Neural cell (in vitro differentiated cells): ENCODE results near the gene PGRMC2. TPM values are rescaled to one million over a fixed set of nuclear protein-coding genes. Genes with fewer than 3 reads are reported as not detected.

Source experiments
- H2AFZ ChIP-seq: fragments of 200-600, 300-800 bp; sonication (generic), shearing (Covaris generic); 2 replicates; pipeline ENCODE4 v1.6.0; 2014; ENCODE audit warnings: low read depth, mild to moderate bottlenecking, antibody characterized with exemption, low read length, moderate library complexity
- H3F3A ChIP-seq: fragments of 200-600 bp; shearing (Covaris generic); 2 replicates; pipeline ENCODE4 v1.6.1; 2016; ENCODE audit warnings: mild to moderate bottlenecking, moderate library complexity, mixed read lengths, antibody characterized with exemption, low read length; ENCODE audit not compliant: insufficient read depth, poor library complexity, severe bottlenecking
- H3K27ac ChIP-seq: fragments of 200-600, 300-800 bp; sonication (generic), shearing (Covaris generic); 2 replicates; pipeline ENCODE4 v1.5.1; 2014; ENCODE audit warnings: mild to moderate bottlenecking, low read length, moderate library complexity
- H3K27me3 ChIP-seq: fragments of 300-800, 200-600 bp; sonication (generic), shearing (Covaris generic); 2 replicates; pipeline ENCODE4 v1.6.0; 2014; ENCODE audit warnings: mild to moderate bottlenecking, low read depth, low read length, moderate library complexity; ENCODE audit not compliant: insufficient read depth
- H3K36me3 ChIP-seq: fragments of 300-800, 200-600 bp; sonication (generic), shearing (Covaris generic); 2 replicates; pipeline ENCODE4 v1.5.1; 2014; ENCODE audit warnings: mild to moderate bottlenecking, antibody characterized with exemption, low read length, moderate library complexity; ENCODE audit not compliant: insufficient read depth
- H3K4me2 ChIP-seq: fragments of 300-800, 200-600 bp; sonication (generic), shearing (Covaris generic); 2 replicates; pipeline ENCODE4 v1.6.0; 2014; ENCODE audit warnings: mild to moderate bottlenecking, low read length
- H3K4me3 ChIP-seq: fragments of 300-800, 200-600 bp; sonication (generic), shearing (Covaris generic); 2 replicates; pipeline ENCODE4 v1.5.1; 2014; ENCODE audit warnings: mild to moderate bottlenecking, low read length, moderate library complexity
- H3K79me2 ChIP-seq: fragments of 200-600 bp; shearing (Covaris generic); replicated peaks from 2 replicates; pipeline ENCODE4 v1.6.0; 2014; ENCODE audit warnings: mild to moderate bottlenecking, low read length, moderate library complexity; ENCODE audit not compliant: insufficient read depth
- H3K9ac ChIP-seq: fragments of 300-800, 200-600 bp; sonication (generic), shearing (Covaris generic); 2 replicates; pipeline ENCODE4 v1.6.1; 2016; ENCODE audit warnings: mild to moderate bottlenecking, low read length, mixed read lengths
- H3K9me2 ChIP-seq: fragments of 200-600 bp; shearing (Covaris generic); 2 replicates; pipeline ENCODE4 v1.6.1; 2016; ENCODE audit warnings: mild to moderate bottlenecking, low read length, mixed read lengths; ENCODE audit not compliant: insufficient read depth
- H3K9me3 ChIP-seq: fragments of 200-600, 300-800 bp; sonication (generic), shearing (Covaris generic); 2 replicates; pipeline ENCODE4 v1.6.1; 2016; ENCODE audit warnings: mild to moderate bottlenecking, mixed run types, low read length, moderate library complexity, mixed read lengths
- H4K20me1 ChIP-seq: fragments of 200-600 bp; shearing (Covaris generic); 2 replicates; pipeline ENCODE4 v1.6.1; 2016; ENCODE audit warnings: mild to moderate bottlenecking, mixed run types; ENCODE audit not compliant: insufficient read depth
- CTCF ChIP-seq: fragments of 450-650 bp; IDR thresholded peaks from 2 replicates; pipeline ENCODE4 v1.5.1; 2014; ENCODE audit warnings: antibody characterized with exemption, mild to moderate bottlenecking, moderate library complexity; ENCODE audit not compliant: poor library complexity, severe bottlenecking
- EP300 ChIP-seq: fragments of 450-650 bp; conservative IDR thresholded peaks from 2 replicates; pipeline ENCODE4 v1.6.1; 2014; ENCODE audit warnings: antibody characterized with exemption, mild to moderate bottlenecking, moderate library complexity; ENCODE audit not compliant: poor library complexity, severe bottlenecking
- EZH2 ChIP-seq: fragments of 200-600, 300-800 bp; shearing (Covaris generic), sonication (generic); IDR thresholded peaks from 2 replicates; pipeline ENCODE4 v1.6.1; 2014; ENCODE audit warnings: antibody characterized with exemption, low read length, borderline replicate concordance, mild to moderate bottlenecking; ENCODE audit not compliant: insufficient read depth, poor library complexity, severe bottlenecking
- MXI1 ChIP-seq: fragments of 450-650 bp; conservative IDR thresholded peaks from 2 replicates; pipeline ENCODE4 v1.6.1; 2014; ENCODE audit warnings: antibody characterized with exemption, mild to moderate bottlenecking; ENCODE audit not compliant: poor library complexity, severe bottlenecking
- POLR2AphosphoS5 ChIP-seq: IDR thresholded peaks from 2 replicates; pipeline ENCODE4 v1.6.1; 2012
- RAD21 ChIP-seq: fragments of 450-650 bp; conservative IDR thresholded peaks from 2 replicates; pipeline ENCODE4 v1.6.1; 2014; ENCODE audit warnings: antibody characterized with exemption, mild to moderate bottlenecking, moderate library complexity
- REST ChIP-seq: IDR thresholded peaks from 2 replicates; pipeline ENCODE4 v1.6.1; 2012; ENCODE audit warnings: borderline replicate concordance
- SMC3 ChIP-seq: fragments of 450-650 bp; conservative IDR thresholded peaks from 2 replicates; pipeline ENCODE4 v1.6.1; 2014; ENCODE audit warnings: antibody characterized with exemption, mild to moderate bottlenecking, moderate library complexity; ENCODE audit not compliant: poor library complexity
- TAF1 ChIP-seq: IDR thresholded peaks from 2 replicates; pipeline ENCODE4 v1.6.1; 2012; ENCODE audit warnings: low read depth
- polyA plus RNA-seq: library from polyadenylated mRNA; depleted of rRNA; stranded (reverse); fragments of >200 nt; gene quantifications from 2 replicates; pipeline ENCODE4 v1.2.3, GENCODE V29; 2014

The PGRMC2 gene
- polyA plus RNA-seq, 1 donor from 2014 or later: 16.5 TPM

- Histone ChIP-seq H3K4me2 (no peak overlapping the region), H3K27me3 (no peaks in the 10 kb centered on the region), H3K4me3 (no peak overlapping the region), H4K20me1 (no peaks in the 10 kb centered on the region), H2AFZ (no peak overlapping the region), H3K79me2 (no peaks in the 10 kb centered on the region), H3K36me3 (no peaks in the 10 kb centered on the region), H3K9me2 (no peaks in the 10 kb centered on the region), H3K27ac (no peak overlapping the region), H3F3A (no peaks in the 10 kb centered on the region), H3K9ac (no peak overlapping the region), H3K9me3 (no peaks in the 10 kb centered on the region)
- TF ChIP-seq TAF1 (no peak), EZH2 (no peak), SMC3 (no peak), MXI1 (no peak), REST (no peak), POLR2AphosphoS5 (no peak), EP300 (no peak), RAD21 (no peak), CTCF (no peak)
These were observed 46.6 kb upstream of the PGRMC2 start for GRCh38 chr4:128334256-128334655.

GRCh38 chr4:128333309-128334018 lies 45.9 kb upstream of the PGRMC2 start:
- no peak overlapping the region for H3K9ac ChIP-seq
- no peaks in the 10 kb centered on the region for H3F3A ChIP-seq
- H3K9me2 ChIP-seq: no peaks in the 10 kb centered on the region
- no peak overlapping the region for H3K4me2 ChIP-seq
- no peak overlapping the region for H3K4me3 ChIP-seq
- no peaks in the 10 kb centered on the region for H3K27me3 ChIP-seq
- no peaks in the 10 kb centered on the region for H3K36me3 ChIP-seq
- TF ChIP-seq SMC3: no peak
- TF ChIP-seq REST: no peak
- H2AFZ ChIP-seq: no peak overlapping the region
- H3K27ac ChIP-seq: no peak overlapping the region
- no peaks in the 10 kb centered on the region for H4K20me1 ChIP-seq
- no peaks in the 10 kb centered on the region for H3K79me2 ChIP-seq
- H3K9me3 ChIP-seq: no peaks in the 10 kb centered on the region
